Effector CD8-positive, alpha-beta T cell (primary cell): ENCODE measurements around the gene DHX30.
"Not testable (repeated sequence)": the region's sequence is repeated elsewhere in the genome, so short reads cannot be mapped to it uniquely, and the experiment has no call there.

ENCODE experiments used
- DNase-seq: peaks from one replicate; lab custom pipeline; 2025; lab: John Stamatoyannopoulos, UW

The DHX30 gene

DNA sequence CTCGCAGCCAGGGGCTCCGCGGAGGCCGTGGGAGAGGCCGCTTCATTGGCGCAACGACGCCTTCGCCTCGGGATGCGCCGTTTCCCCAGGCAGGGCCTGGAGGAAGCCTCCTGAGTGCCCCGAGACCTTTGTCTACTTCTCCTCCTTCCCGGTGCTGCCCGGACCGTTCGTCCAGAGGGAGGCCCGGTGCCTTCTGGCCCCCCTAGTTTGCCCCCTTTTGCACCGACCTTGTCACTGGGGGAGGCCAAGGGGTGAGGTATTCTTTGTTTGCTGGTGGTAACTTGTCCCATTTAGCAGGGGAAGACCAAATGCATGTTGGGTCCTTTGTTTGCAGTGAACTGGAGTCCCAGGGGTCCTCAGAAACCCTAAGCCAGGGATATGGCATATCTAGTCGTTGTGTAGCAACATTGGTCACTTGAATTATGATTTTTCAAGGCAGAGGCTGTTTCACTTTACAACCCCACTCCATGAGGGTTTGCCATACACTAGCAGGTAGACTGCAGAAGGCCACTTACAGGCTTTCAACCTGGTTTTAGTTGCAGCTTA lies 615 bp downstream of the DHX30 start:
- DNase-seq = no peak

DNA sequence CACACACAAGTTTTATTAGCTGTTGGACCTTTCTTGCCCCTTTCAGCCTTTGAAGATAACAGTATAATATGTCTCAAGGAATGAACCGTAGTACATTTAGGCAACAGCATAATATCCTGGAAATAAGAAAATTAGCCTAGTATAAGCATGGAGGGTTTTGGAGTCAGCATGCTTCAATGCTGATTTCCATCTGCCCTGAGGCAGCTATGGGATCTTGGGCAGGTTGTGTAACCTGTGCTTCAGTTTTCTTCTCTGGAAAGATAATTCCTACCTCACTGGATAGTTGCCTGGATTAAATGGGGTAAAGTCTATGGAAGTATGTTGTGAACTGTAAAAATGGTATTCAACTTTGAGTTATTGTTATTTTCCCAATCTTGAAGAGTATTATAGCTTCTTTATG lies 1.6 kb downstream of the DHX30 start:
- DNase-seq = no peak

DNA sequence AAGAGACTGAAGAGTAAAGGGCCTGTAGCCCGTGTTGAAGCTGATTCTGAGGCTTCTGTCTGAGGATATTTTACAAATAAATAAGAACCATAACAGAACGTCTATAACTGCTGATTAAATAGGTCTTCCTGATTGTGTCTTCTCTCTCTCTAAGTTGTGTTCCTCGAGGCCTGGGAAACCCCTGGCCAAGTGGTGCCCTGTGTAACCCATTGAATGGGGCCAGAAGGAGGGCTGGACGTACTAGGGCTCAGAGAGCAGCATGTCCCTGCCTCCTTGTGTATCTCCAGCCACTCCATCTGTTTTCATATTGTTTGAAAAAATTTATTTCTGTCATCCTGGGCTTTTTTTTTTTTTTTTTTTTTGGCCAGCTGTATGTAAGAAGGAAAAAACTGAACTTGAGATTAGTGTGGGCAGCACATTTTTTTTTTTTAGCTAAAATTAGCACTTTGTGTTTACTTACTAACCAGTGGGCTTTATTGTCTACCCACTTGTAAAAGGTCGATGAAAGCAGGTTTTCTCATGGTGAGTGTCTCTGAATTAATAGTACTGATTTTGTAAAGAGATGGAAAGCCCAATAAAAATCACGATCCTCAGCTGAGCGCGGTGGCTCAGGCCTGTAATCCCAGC lies 10.7 kb downstream of the DHX30 start:
- DNase-seq = no peak

DNA sequence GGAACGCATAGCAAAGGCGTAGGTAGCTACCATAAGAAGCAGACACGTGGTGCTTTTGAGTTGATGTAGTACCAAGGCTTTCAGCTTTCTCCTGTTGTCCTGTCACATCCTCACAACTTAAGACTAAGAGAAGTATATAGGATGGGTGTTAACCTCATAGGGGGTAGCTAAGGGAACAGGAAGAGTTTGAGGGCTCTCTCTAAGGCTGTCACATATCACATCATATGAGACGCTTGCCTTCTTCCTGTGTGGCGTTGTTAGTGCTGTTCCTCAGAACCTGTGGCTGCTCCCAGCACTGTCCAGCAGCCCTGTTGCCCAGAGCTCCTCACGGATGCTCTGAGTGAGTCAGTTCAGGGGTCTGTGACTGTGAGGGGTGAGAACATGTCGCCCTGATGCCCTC lies 14.7 kb downstream of the DHX30 start:
- no peak for DNase-seq

- peak; percentile 64 for DNase-seq
Observed at GRCh38 chr3:47824541-47825473, 21.9 kb downstream of the DHX30 start.

DNA sequence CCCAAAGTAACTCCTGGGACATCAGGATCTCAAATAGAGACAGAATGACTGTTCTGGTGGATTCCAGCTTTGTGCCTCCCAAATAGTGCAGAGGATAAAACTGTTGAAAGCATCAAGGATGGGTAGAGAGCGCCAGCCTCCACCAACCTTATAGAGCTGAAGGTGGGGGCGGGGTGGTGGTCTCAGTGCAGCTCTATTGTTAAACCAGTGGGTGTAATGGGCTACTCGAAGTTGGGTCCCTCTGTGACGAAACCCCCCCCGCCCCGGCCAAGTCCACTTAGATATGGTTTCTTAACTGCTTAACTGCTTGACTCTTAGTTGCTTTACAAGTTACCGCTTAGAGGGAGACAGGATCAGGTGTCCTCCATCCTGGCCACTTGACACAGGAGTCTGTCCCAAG lies 22.7 kb downstream of the DHX30 start:
- no peak for DNase-seq

DNA sequence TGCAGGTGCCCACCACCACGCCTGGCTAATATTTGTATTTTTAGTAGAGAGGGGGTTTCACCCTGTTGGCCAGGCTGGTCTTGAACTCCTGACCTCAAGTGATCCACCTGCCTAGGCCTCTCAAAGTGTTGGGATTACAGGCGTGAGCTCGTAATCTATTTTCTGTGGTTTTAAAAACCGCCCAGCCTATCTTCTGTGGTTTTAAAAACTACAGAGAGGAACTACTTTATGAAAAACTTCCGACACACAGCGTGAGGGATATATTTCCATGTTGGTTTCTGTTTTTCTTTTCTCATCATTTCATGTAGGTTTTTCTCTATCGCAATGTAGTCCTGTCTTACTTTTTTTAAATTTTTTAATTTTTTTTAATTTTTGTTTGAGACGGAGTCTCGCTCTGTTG lies 26.5 kb downstream of the DHX30 start:
- DNase-seq = not testable (repeated sequence)

DNA sequence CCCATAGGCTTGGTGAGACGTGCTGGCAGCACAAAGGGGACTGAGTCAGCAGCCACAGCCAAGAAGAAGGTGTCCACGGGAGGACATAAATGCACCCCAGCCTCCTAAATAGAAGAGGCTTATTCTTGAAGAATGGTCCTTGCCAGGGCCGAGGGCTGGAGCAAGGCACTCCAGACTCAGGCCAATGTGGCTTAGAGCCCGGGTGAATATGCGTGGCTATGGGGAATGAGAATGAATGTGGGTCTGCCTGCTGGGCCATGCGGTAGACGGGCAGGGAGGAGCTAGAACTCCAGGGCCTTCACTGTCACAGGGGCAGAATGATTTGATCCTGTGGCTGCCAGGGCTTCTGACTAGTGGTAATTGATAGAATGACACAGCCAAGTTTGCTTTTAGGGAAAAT lies 34.0 kb downstream of the DHX30 start:
- DNase-seq = no peak

DNA sequence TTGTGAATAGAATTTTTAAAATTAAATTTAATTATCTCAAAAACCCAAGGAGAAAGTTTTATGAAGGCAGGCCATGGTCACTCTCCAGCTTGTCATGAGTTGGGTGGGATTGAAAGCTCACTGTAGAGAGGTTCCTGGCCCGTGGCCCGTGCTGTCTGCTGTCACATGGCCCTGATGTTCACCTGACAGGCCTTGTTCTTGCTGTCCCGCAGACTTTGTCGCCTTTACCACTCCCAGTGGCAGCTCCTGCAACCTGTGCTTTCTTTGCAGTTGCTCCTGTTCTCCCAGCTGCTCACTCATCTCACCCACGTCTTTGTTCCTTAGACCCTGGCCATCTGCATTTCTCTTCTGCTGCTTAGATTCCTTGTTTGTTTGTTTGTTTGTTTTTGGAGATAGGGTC lies 35.6 kb downstream of the DHX30 start:
- DNase-seq = no peak

GRCh38 chr3:47841786-47842349 lies 38.9 kb downstream of the DHX30 start:
- no peak for DNase-seq

DNA sequence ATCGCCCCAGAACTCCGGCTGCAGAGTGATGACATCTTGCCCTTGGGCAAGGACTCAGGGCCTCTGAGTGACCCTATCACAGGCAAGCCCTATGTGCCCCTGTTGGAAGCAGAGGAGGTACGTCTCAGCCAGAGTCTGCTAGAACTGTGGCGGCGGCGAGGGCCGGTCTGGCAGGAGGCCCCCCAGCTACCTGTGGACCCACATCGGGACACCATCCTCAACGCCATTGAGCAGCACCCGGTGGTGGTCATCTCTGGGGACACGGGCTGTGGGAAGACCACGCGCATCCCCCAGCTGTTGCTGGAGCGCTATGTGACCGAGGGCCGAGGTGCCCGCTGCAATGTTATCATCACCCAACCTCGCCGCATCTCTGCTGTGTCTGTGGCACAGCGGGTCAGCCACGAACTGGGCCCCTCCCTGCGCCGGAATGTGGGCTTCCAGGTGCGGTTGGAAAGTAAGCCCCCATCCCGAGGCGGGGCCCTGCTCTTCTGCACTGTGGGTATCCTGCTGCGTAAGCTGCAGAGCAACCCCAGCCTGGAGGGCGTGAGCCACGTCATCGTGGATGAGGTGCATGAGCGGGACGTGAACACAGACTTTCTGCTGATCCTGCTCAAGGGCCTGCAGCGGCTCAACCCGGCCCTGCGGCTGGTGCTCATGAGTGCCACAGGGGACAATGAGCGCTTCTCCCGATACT lies 43.4 kb downstream of the DHX30 start:
- DNase-seq = no peak

GRCh38 chr3:47846880-47847248 lies 43.9 kb downstream of the DHX30 start:
- DNase-seq = no peak

- no peak for DNase-seq
Observed at GRCh38 chr3:47847260-47847659, 44.3 kb downstream of the DHX30 start.

- DNase-seq = no peak
Observed at GRCh38 chr3:47847801-47848518, 45.0 kb downstream of the DHX30 start.

- DNase-seq = no peak
Observed at GRCh38 chr3:47848599-47849117, 45.7 kb downstream of the DHX30 start.

DNA sequence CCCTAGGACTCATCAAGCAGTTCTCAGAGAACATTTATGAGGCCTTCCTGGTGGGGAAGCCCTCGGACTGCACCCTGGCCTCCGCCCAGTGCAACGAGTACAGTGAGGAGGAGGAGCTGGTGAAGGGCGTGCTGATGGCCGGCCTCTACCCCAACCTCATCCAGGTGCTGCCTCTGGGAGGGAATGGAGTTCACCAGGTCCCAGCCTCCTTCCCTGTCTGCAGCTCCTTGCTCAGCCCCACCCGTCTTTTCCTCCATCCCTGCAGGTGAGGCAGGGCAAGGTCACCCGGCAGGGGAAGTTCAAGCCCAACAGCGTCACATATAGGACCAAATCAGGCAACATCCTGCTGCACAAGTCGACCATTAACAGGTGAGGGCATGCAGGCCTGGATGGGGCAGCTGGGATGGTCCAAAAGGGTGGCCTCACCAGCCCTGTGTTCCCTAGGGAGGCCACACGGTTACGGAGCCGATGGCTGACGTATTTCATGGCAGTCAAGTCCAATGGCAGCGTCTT lies 46.3 kb downstream of the DHX30 start:
- no peak for DNase-seq

DNA sequence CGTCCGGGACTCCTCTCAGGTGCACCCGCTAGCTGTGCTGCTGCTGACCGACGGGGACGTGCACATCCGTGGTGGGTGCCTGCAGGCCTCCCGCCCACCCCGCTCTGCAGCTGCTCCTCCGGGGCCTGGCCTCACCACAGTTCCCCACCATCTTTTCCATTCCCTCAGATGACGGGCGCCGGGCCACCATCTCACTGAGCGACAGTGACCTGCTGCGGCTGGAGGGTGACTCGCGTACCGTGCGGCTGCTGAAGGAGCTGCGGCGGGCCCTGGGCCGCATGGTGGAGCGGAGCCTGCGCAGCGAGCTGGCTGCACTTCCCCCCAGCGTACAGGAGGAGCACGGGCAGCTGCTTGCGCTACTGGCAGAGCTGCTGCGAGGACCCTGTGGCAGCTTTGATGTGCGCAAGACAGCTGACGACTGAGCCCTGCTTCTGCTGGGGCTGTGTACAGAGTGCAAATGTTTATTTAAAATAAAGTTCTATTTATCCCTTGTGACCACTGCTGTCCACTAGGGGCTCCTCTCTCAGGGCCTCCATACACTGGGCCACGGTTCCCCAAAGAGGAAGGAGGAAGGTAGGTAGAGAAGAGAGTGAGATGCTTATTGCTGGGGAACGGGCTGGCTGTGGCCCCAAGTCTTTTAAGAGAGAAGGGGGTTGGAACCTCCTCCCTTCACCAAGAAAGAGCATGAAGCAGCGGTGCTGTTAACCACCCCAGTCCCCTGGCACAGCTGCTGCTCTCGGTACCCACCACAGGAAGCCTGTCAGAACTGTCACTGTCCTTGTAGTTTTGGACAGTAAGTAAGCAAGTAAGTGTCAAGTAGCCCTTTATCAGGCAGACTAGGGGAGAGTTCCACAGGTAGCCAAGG lies 47.0 kb downstream of the DHX30 start:
- no peak for DNase-seq

DNA sequence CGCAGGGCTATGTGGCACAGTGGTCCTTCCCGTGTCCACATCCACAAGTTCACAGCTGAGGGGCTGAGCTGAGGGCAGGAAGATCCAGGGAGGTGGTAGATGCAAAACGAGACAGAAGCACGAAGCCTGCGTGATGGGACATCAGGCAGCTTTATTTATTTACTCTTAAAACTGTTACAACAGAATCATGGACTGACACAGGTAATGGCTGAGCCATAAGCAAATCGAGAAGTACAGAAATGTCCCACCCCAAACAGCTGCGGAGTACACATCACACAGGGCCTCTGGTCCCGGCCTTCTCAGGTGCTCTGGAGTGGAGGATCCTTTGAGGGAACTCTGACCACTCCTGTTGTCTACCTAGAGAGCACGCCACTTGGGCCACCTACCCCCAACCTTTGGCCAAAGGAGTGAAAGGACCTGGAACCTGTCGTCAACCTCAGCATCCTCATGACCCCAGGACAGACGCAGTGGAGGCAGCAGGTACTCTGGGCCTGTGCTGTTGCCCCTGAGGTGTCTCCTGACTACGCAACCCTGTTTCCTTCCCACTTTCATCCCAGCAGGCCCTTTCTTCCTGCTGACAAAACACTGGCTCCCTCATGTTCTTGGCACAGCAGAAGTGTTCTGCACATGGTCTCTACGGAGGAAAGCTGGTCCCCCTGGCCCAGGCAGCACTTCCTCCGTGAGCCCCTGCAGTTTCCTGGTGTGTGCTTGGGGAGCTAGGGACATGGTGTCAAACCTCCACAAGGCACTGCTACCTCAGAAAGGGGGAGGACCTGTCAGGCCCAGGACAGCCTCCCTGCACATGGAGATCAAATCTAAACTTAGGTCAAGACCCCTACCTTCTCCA lies 47.8 kb downstream of the DHX30 start:
- DNase-seq = no peak
